Subcutaneous abdominal adipose tissue (tissue), 5 donors: Measurements from ENCODE around the gene PROM1.
A peak's percentile ranks its signal among the peaks of the same experiment; 100 is the strongest.

Source experiments
- H3K27ac ChIP-seq: one replicate; pipeline ENCODE4 v1.7.0; 2013; ENCODE audit warnings: low read depth, mild to moderate bottlenecking, inconsistent platforms, low read length, moderate library complexity
- H3K27me3 ChIP-seq, 5 donors: one replicate each; pipeline ENCODE4 v1.7.0; 2013; ENCODE audit warnings: low read length in 5 of 5, inconsistent platforms in 1 of 5; ENCODE audit not compliant: control insufficient read depth in 5 of 5, insufficient read depth in 4 of 5
- H3K36me3 ChIP-seq, 5 donors: one replicate each; pipeline ENCODE4 v1.7.0; 2013; ENCODE audit warnings: low read length in 5 of 5; ENCODE audit not compliant: control insufficient read depth in 5 of 5, insufficient read depth in 5 of 5
- H3K4me1 ChIP-seq, 5 donors: one replicate each; pipeline ENCODE4 v1.7.0; 2013; ENCODE audit warnings: low read length in 5 of 5, mild to moderate bottlenecking in 3 of 5, moderate library complexity in 1 of 5; ENCODE audit not compliant: control insufficient read depth in 5 of 5, insufficient read depth in 5 of 5
- H3K4me3 ChIP-seq, 5 donors: one replicate each; pipeline ENCODE4 v1.7.0; 2013; ENCODE audit warnings: low read length in 5 of 5, low read depth in 1 of 5
- H3K9ac ChIP-seq, 5 donors: one replicate each; pipeline ENCODE4 v1.7.0; 2013; ENCODE audit warnings: low read length in 5 of 5, mild to moderate bottlenecking in 4 of 5, moderate library complexity in 3 of 5
- H3K9me3 ChIP-seq, 5 donors: one replicate each; pipeline ENCODE4 v1.7.0; 2013; ENCODE audit warnings: low read length in 5 of 5; ENCODE audit not compliant: control insufficient read depth in 5 of 5
- donor health status: healthy.
- donor health status: healthy.
- donor health status: healthy.
- donor health status: healthy.
- donor health status: healthy.

PROM1 gene

DNA sequence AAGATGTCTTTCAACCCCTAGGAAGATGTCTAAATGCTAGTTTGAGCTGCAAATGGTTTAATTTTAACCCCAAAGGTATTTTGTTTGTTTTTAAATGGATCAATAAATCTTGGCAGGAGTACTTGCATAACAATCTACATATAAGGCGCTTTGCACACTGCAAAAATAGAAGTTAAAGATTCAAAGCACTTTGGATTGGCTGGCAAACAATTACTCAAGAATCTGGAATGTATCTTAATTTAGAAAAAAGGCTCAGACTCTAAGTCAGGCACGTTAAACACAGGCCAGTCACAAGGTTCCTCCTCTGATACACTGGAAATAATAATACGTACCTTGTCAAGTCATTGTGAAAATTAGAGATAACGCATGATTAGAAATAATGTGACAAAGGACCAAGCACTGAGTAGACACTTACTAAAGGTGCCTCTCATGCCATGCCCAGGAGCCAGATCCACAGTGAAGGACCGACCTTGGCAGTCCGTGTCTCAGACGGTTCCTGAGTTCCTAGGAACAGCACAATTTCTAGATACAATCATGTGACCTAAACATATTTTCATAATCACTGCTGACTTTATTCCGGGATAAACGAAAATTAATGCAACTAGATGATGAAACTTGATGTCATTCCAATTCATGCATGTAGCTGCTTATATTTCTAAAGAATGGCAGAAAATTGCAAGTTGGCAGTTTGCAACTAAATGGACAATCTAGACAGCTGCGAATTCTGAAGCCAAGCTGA is 49.6 kb downstream of the PROM1 start:
- Histone ChIP-seq H3K4me1 (peaks cover 0 to 26% (median 4%) of the 10 kb centered on the region in 5 donors), H3K9me3 (no peaks in the 10 kb centered on the region), H3K4me3 (no peak overlapping the region), H3K9ac (no peak overlapping the region), H3K27ac (no peak overlapping the region), H3K36me3 (no peaks in the 10 kb centered on the region), H3K27me3 (no peaks in the 10 kb centered on the region)

DNA sequence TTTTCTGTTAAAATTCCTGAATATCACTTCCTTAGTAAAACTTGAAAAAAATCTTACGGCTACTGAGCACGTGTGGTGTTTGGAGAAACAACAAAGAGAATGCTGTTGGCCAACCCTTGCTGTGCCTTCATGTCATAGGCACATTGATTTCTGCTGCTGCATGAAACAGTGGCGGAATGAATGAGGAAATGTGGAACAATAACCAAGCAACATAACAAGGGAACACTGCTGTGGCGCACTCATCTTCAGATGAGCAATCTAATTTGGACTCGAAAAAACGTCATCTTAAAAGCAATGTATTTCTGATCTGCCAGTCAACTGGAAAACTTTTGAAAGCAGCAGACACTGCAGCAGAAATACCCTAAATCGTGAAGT is 51.4 kb downstream of the PROM1 start:
- peaks cover 0 to 30% (median 7%) of the 10 kb centered on the region in 5 donors for H3K4me1 ChIP-seq
- no peak overlapping the region for H3K4me3 ChIP-seq
- no peak overlapping the region for H3K9ac ChIP-seq
- H3K36me3 ChIP-seq, result no peaks in the 10 kb centered on the region
- H3K9me3 ChIP-seq, result no peaks in the 10 kb centered on the region
- no peak overlapping the region for H3K27ac ChIP-seq
- no peaks in the 10 kb centered on the region for H3K27me3 ChIP-seq

DNA sequence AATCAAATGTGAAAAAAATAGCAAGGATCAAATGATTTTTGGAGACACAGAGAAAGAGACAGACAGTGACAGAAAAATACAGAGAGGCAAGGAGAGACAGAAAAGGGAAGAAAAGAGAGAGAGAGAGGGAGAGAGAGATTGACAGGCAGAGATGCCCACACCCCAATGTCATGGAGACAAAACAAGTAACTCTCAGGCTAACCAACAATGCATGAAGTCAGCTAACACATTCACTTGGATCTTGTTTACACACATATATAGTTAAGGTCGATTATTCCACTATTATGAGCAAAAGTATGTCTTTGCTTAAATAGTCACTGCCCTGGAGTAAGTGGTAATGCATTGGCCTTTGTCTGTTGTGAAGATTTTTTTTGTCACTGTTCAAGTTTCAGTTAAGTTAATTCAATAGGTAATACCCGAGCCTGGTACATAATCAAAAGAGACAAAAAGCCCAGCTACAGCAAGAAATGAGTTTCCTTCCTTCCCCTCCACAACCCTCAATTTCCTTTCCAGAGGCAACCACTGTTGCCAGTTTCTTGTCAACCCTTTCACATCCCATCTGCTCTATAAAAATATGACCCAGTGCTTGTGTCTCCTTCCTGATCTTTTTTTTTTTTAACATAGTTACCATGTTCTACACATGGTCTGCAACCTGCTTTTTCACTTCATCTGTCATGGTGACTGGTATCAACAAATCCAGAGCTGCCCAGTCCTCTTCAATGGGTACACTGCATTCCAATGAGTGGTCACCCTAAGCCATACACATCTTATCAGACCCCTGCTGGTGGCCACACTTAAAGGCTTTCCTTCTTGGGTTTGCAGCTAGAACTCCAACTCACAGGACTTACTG is 52.1 kb downstream of the PROM1 start:
- no peak overlapping the region for H3K9ac ChIP-seq
- no peaks in the 10 kb centered on the region for H3K36me3 ChIP-seq
- H3K4me3 ChIP-seq, result no peak overlapping the region
- no peaks in the 10 kb centered on the region for H3K9me3 ChIP-seq
- no peak overlapping the region for H3K27ac ChIP-seq
- peaks cover 0 to 30% (median 13%) of the 10 kb centered on the region in 5 donors for H3K4me1 ChIP-seq
- no peaks in the 10 kb centered on the region for H3K27me3 ChIP-seq

DNA sequence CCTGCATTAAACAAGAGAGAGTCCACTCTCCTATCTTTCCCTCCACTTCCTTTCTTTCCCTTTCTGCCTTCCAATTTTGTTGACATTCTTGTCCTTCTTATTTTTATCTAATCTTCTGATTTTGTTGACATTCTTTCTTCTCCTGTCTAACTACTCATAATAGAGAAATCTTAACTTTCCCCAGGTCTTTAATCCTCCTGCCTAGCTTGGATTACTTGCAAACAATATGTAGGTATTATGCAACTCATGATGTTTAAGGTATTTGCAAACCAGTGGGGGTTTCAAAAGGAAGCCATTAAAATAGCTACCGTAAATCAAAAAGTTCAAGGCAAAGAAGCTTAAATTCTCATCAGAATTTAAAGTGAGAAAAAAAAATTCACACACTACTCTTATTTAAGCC is 53.9 kb downstream of the PROM1 start:
- Histone ChIP-seq H3K36me3 (no peaks in the 10 kb centered on the region), H3K4me1 (peaks cover 0 to 36% (median 20%) of the 10 kb centered on the region in 5 donors), H3K9me3 (no peaks in the 10 kb centered on the region), H3K9ac (no peak overlapping the region), H3K27me3 (no peaks in the 10 kb centered on the region), H3K27ac (no peak overlapping the region), H3K4me3 (no peak overlapping the region)

DNA sequence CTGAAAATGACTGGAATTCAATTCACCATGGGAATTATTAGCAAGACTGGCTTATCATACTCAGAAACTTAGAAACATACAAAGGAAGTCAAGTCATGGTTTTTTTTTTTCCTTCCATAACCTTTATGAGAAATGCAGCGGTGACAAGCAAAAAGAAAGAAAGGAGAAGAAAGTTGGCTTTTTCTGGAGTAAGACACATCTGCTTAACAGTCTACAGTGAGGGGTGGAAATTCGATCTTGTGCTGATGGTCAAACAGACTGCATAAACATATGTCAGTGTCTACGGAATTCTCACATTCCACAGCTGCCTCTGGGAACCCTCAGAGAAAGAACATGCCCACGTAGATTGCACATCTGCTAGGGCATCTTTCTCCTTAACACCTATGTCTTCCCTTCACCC is 54.6 kb downstream of the PROM1 start:
- Histone ChIP-seq H3K4me3 (no peak overlapping the region), H3K4me1 (peaks cover 0 to 36% (median 20%) of the 10 kb centered on the region in 5 donors), H3K9me3 (no peaks in the 10 kb centered on the region), H3K27ac (no peak overlapping the region), H3K9ac (no peak overlapping the region), H3K27me3 (no peaks in the 10 kb centered on the region), H3K36me3 (no peaks in the 10 kb centered on the region)

DNA sequence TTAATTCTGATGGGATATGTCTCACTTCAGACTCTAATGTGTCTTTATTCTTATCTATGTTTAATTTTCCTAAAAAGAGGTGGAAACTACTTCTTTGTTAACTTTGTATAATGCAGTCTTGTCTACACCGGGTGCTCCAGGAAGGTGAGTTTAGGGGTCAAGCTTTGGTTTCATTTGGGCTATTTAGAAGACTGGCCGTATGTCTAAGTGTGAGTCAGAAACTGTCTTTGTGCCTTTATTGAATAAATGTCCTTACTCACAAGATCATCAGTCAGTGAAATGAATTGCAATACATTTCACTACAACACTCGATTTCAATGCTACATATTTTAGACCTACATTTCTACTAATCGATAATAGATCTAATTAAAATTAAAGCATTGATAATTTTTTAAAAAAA is 56.2 kb downstream of the PROM1 start:
- peaks cover 0 to 37% (median 20%) of the 10 kb centered on the region in 5 donors for H3K4me1 ChIP-seq
- no peaks in the 10 kb centered on the region for H3K9me3 ChIP-seq
- H3K4me3 ChIP-seq, result no peak overlapping the region
- H3K9ac ChIP-seq, result no peak overlapping the region
- H3K27me3 ChIP-seq, result no peaks in the 10 kb centered on the region
- H3K36me3 ChIP-seq, result no peaks in the 10 kb centered on the region
- H3K27ac ChIP-seq, result no peak overlapping the region

DNA sequence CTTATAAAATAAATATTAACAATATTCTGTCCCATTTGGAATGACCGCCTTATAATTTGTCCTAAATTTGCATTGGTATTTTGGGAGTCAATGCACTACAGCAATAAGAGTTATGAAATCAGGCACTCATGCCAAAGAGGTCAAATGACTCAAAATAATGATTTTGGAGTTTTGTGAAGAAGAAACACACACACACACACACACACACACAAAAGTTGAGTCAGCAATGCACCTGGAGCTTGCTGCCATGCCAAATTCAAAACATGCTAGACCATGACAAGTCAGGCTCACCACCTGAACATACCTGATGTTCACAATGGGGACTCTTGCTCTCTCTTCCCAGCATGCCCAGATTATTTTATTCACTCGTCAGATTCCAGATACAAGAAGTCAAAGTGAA is 56.7 kb downstream of the PROM1 start:
- Histone ChIP-seq H3K9ac (no peak overlapping the region), H3K27ac (no peak overlapping the region), H3K9me3 (no peaks in the 10 kb centered on the region), H3K4me3 (peak overlapping the region in 1 of 5 donors; percentile 23), H3K27me3 (no peaks in the 10 kb centered on the region), H3K36me3 (no peaks in the 10 kb centered on the region), H3K4me1 (peaks cover 0 to 35% (median 20%) of the 10 kb centered on the region in 5 donors)

DNA sequence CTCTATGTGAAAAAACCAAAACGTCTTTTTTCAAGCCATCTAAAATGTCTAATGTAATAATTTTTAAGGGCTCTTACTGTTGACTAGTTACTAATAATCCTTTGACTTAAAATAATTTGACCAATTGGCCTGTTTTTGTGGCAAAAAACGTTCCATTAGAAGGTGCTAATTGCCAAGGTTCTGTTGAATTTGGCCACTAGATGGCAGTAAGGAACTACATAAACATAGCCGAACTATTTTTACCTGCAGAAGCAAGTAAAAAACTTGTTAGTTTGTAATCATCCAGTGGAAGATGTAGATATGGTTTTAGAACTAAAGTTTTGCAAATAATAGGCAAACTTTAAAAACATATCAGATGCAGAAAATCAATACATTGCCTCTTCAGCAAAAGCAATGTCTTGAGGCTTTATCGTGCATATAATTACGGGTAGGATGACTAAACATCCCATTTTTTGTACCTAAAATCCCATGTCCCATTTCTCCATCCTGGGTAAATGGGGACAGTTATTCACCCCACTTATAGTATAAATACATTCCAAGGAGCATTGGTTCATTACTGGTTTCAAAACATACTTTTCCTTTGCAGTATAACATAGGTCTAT is 57.6 kb downstream of the PROM1 start:
- Histone ChIP-seq H3K4me1 (peaks cover 0 to 34% (median 20%) of the 10 kb centered on the region in 5 donors), H3K36me3 (no peaks in the 10 kb centered on the region), H3K9me3 (no peaks in the 10 kb centered on the region), H3K27me3 (no peaks in the 10 kb centered on the region), H3K27ac (no peak overlapping the region), H3K4me3 (no peak overlapping the region), H3K9ac (no peak overlapping the region)

DNA sequence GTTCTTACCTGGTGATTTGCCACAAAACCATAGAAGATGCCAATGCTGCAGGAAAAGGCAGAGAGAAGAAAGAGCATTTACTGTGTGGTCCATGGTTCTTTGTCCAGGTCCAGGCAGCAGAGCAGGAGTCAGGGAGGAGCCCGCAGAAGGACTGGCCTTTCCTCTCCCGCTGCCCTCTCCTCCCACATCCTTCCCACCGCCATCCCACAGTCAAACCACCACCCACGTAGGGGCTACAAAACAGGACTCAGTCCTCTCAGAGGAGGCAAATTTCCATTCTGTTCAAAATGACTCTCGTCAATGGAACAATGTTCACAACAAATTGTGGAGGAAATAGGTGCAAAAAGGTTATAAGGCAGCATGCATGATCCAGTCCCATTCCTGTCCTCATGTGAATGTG is 58.6 kb downstream of the PROM1 start:
- no peaks in the 10 kb centered on the region for H3K36me3 ChIP-seq
- H3K27ac ChIP-seq, result no peak overlapping the region
- H3K9ac ChIP-seq, result no peak overlapping the region
- H3K4me3 ChIP-seq, result no peak overlapping the region
- no peaks in the 10 kb centered on the region for H3K27me3 ChIP-seq
- H3K4me1 ChIP-seq, result peaks cover 0 to 31% (median 20%) of the 10 kb centered on the region in 5 donors
- no peaks in the 10 kb centered on the region for H3K9me3 ChIP-seq
